Spleen (tissue), 7 donors: ENCODE data around the gene AQP1.

ENCODE experiments used
- POLR2A ChIP-seq, 3 donors: fragments of 450-650 bp; IDR thresholded peaks; one replicate each; pipeline ENCODE4 v1.5.1; 2017; ENCODE audit warnings: antibody characterized with exemption in 3 of 3, mild to moderate bottlenecking in 1 of 3
- POLR2AphosphoS5 ChIP-seq, 3 donors: sonication (generic); formaldehyde crosslinking; IDR thresholded peaks; one replicate each; pipeline ENCODE4 v1.5.1; 2017; ENCODE audit warnings: antibody characterized with exemption in 3 of 3
- TF ChIP-seq, protein P1 (sequence below), 11 experiments: fragments of 200-600 bp in 7 of 11; fragments of 450-650 bp in 4 of 11; sonication (generic) in 4 of 11; IDR thresholded peaks in 8 of 11; conservative IDR thresholded peaks in 3 of 11; 1 replicate in 7 of 11; 2 replicates in 4 of 11; pipeline versions ENCODE4 v1.4.0 to v1.8.0; 2016 to 2021; ENCODE audit warnings: antibody characterized with exemption in 11 of 11, inconsistent platforms in 4 of 11, mild to moderate bottlenecking in 1 of 11
- donor health status: DM: no; HTN: no; CAD: no; lungs with moderate emphysema.
- donor health status: DM: no; HTN: no; CAD: no.
- donor health status: DM: no; HTN: no; CAD: no.

- TF ChIP-seq POLR2AphosphoS5 (IDR thresholded peaks at IDR 0.05) (no peak), POLR2A (IDR thresholded peaks at IDR 0.05) (no peak)
- TF ChIP-seq, protein P1, sequence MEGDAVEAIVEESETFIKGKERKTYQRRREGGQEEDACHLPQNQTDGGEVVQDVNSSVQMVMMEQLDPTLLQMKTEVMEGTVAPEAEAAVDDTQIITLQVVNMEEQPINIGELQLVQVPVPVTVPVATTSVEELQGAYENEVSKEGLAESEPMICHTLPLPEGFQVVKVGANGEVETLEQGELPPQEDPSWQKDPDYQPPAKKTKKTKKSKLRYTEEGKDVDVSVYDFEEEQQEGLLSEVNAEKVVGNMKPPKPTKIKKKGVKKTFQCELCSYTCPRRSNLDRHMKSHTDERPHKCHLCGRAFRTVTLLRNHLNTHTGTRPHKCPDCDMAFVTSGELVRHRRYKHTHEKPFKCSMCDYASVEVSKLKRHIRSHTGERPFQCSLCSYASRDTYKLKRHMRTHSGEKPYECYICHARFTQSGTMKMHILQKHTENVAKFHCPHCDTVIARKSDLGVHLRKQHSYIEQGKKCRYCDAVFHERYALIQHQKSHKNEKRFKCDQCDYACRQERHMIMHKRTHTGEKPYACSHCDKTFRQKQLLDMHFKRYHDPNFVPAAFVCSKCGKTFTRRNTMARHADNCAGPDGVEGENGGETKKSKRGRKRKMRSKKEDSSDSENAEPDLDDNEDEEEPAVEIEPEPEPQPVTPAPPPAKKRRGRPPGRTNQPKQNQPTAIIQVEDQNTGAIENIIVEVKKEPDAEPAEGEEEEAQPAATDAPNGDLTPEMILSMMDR (IDR thresholded peaks at IDR 0.05 in 8 of 11, conservative IDR thresholded peaks at IDR 0.05 in 3 of 11) = no peak
These were observed 12.2 kb downstream of the AQP1 start for GRCh38 chr7:30923774-30924413.
